RWPE1 (cell line): ENCODE data around the gene C21orf91.

ENCODE experiments used
- CTCF ChIA-PET: fragments of 350-600 bp; sonication (Branson Sonifier 250); formaldehyde crosslinking; extraction: SDS; loops from one replicate; lab custom pipeline; 2021; lab: Yijun Ruan, JAX
- POLR2A ChIA-PET: fragments of 400-600 bp; formaldehyde crosslinking; extraction: SDS; loops from one replicate; lab custom pipeline; 2020; ENCODE audit warnings: antibody characterized with exemption; ENCODE audit not compliant: low non-redundant PET; lab: Yijun Ruan, JAX
- DNase-seq: peaks from one replicate; pipeline ENCODE4 v3.0.0; 2012; ENCODE audit warnings: low spot score
- H3K27ac ChIP-seq: fragments of 450-650 bp; 2 replicates; pipeline ENCODE4 v1.5.1; 2017
- TF ChIP-seq, protein P1 (sequence below): fragments of 450-650 bp; conservative IDR thresholded peaks from 2 replicates; pipeline ENCODE4 v1.5.1; 2017; ENCODE audit warnings: low read depth, mild to moderate bottlenecking

The C21orf91 gene

DNA sequence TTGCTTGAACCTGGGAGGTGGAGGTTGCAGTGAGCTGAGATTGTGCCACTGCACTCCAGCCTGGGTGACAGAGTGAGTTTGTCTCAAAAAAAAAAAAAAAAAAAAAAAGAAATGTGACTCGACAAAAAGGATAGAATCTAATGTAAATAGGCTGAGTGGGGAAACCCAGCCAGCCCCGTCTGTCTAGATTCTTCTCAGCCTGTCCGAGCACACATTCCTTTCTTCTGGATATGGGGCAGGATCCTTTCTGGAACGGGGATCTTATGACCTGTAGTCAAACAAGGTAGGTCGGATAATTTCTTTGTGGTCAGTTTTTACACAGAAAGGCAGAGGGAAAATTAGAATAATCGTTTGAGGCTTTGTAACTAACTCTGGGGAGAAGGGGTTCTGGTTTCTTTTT, 74.1 kb downstream of the C21orf91 start:
- POLR2A ChIA-PET = no interaction called here
- H3K27ac ChIP-seq = no peak overlapping the region
- no peak for DNase-seq
- TF ChIP-seq, protein P1, sequence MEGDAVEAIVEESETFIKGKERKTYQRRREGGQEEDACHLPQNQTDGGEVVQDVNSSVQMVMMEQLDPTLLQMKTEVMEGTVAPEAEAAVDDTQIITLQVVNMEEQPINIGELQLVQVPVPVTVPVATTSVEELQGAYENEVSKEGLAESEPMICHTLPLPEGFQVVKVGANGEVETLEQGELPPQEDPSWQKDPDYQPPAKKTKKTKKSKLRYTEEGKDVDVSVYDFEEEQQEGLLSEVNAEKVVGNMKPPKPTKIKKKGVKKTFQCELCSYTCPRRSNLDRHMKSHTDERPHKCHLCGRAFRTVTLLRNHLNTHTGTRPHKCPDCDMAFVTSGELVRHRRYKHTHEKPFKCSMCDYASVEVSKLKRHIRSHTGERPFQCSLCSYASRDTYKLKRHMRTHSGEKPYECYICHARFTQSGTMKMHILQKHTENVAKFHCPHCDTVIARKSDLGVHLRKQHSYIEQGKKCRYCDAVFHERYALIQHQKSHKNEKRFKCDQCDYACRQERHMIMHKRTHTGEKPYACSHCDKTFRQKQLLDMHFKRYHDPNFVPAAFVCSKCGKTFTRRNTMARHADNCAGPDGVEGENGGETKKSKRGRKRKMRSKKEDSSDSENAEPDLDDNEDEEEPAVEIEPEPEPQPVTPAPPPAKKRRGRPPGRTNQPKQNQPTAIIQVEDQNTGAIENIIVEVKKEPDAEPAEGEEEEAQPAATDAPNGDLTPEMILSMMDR = no peak
- CTCF ChIA-PET = interaction anchor here (0.5 kb wide), 1 partner anchor 55 kb away, joined by 3 read pairs; no protein-coding TSS in a partner anchor

DNA sequence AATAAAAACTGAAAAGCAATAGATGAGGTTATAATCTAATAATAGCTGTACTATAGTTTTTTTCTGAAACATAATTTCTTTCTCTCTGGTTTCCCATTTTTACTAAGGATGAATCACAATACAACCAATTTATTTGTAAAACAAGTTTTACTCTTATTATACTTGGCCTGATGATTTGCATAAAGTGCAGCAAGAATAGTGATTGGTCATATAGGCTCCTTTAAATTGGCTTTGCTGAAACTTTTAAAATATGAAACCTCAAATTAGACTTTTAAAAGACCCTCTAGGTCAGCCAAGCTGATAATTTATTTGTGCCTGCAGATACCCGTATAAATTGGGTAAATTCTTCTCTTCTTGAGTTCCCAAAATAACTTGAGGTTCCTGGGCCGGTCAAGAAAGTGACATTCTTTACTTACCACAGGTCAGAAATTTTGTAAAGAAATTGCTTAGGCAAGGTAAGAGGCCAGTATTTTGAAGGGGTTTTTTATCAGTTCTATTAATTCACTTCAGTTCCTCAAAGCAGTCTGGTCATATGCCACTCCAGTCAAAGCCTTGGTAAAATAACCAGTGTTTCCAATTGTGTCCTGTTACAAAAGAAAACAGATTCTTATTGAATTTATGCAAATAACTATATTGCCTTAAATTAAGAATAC, 76.1 kb downstream of the C21orf91 start:
- ChIA-PET CTCF (interaction anchor here (1.2 kb wide), 1 partner anchor 64 kb away, joined by 3 read pairs; no protein-coding TSS in a partner anchor), POLR2A (no interaction called here)
- TF ChIP-seq, protein P1 = no peak
- DNase-seq = no peak
- no peak overlapping the region for H3K27ac ChIP-seq

DNA sequence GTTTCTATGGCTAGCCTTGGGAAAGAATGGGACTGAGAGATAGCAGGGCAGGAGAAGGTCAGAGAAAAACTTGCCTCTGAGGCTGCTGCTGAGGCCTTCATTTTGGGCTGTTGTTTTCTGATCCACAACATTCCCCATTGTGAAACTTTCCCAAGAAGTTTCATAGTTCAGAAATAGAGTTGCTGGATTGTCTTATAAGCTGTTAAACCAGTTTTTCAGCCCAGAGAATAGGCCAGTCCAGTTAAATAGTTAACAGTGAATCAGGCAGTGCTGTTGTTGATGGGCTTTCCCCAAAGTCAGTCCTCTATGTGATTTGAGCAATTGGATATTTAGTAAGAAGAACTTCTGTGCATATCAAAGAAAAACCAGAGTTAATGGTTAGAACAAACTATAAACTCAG, 77.0 kb downstream of the C21orf91 start:
- ChIA-PET POLR2A (no interaction called here), CTCF (interaction anchor here (1.2 kb wide), 1 partner anchor 63 kb away, joined by 3 read pairs; no protein-coding TSS in a partner anchor)
- no peak overlapping the region for H3K27ac ChIP-seq
- TF ChIP-seq, protein P1 = no peak
- DNase-seq = peak; percentile 17
